Lower lobe of right lung (tissue), 2 donors: ENCODE measurements around the gene KRTAP12-3. TPM values are rescaled to one million over a fixed set of nuclear protein-coding genes. Genes with fewer than 3 reads are reported as not detected.

Source experiments
- ATAC-seq, 2 donors: fragments of 200-7000 bp; cut with Tn5 transposase; one replicate each; pipeline ENCODE4 v1.9.1; 2020 to 2022; ENCODE audit warnings: mild to moderate bottlenecking in 2 of 2, moderate library complexity in 2 of 2
- DNase-seq: peaks from one replicate; pipeline ENCODE4 v3.0.0-alpha.2; 2020
- H3K27ac ChIP-seq: fragments of 200-600 bp; one replicate; pipeline ENCODE4 v1.8.0; 2022
- H3K27me3 ChIP-seq: fragments of 200-600 bp; one replicate; pipeline ENCODE4 v1.8.0; 2022; ENCODE audit warnings: low read depth
- H3K36me3 ChIP-seq: fragments of 200-600 bp; one replicate; pipeline ENCODE4 v1.8.0; 2022; ENCODE audit warnings: mild to moderate bottlenecking
- H3K4me1 ChIP-seq: fragments of 200-600 bp; one replicate; pipeline ENCODE4 v1.8.0; 2022
- H3K4me3 ChIP-seq: fragments of 200-600 bp; one replicate; pipeline ENCODE4 v1.8.0; 2022; ENCODE audit warnings: mild to moderate bottlenecking
- H3K9me3 ChIP-seq: fragments of 200-600 bp; one replicate; pipeline ENCODE4 v1.8.0; 2022
- intact Hi-C: fragments of 100-400 bp; cut with DNase I; formaldehyde crosslinking; loops from one replicate; pipeline ENCODE4 v1.11.0; 2022
- total RNA-seq: library from RNA; stranded (reverse); fragmentation: NEBNext Ultra II Directional; extraction: Animal tissue kit (Norgen Biotek cat#: 25700); gene quantifications from one replicate; pipeline ENCODE4 v1.2.1, GENCODE V29; 2021
- TF ChIP-seq, protein P1 (sequence below): fragments of 200-600 bp; IDR thresholded peaks from one replicate; pipeline ENCODE4 v1.8.0; 2022; ENCODE audit warnings: antibody characterized with exemption, mild to moderate bottlenecking
- donor health status: DM: no; HTN: yes; CAD: no; lungs with severe emphysema.

KRTAP12-3 gene
- total RNA-seq, 1 donor from 2014 or later: not detected

DNA sequence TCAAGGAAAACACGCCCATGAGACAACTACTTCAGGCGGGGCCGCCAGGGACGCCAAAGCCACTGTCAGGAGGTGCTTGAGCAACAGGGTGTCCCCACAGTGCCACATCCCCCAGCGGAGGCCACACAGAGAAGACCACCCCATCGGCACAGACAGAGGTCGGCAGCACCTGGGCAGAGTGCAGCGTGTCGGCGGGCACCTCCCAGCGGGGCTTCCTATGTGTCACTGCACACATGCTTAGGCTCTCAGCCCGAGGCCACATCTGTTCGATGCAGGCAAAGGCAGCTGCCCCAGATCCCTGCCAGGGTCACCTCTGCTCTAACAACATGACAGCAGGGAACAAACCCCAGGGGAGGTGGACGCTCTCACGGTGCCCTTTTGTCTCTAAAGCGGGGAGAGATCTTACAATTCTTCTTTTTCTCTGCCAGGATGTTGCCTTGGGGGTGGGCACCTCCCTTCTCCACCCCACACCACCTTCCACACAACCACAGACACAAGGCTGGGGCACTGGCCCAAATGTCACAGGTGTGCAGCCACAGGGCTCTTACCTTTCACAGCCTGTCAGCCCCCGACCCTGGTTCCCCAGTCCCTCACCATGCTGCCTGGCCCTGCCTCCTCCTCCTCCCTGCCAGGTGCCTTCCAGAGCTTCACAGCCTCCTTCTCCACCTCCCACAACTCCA, 41.7 kb upstream of the KRTAP12-3 start:
- TF ChIP-seq, protein P1, sequence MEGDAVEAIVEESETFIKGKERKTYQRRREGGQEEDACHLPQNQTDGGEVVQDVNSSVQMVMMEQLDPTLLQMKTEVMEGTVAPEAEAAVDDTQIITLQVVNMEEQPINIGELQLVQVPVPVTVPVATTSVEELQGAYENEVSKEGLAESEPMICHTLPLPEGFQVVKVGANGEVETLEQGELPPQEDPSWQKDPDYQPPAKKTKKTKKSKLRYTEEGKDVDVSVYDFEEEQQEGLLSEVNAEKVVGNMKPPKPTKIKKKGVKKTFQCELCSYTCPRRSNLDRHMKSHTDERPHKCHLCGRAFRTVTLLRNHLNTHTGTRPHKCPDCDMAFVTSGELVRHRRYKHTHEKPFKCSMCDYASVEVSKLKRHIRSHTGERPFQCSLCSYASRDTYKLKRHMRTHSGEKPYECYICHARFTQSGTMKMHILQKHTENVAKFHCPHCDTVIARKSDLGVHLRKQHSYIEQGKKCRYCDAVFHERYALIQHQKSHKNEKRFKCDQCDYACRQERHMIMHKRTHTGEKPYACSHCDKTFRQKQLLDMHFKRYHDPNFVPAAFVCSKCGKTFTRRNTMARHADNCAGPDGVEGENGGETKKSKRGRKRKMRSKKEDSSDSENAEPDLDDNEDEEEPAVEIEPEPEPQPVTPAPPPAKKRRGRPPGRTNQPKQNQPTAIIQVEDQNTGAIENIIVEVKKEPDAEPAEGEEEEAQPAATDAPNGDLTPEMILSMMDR: no peak
- ATAC-seq (no peak), DNase-seq (no peak)
- Histone ChIP-seq H3K4me1 (no peaks in the 10 kb centered on the region), H3K27ac (no peak overlapping the region), H3K27me3 (no peaks in the 10 kb centered on the region), H3K4me3 (no peak overlapping the region), H3K9me3 (peaks cover 8% of the 10 kb centered on the region), H3K36me3 (no peaks in the 10 kb centered on the region)
- intact Hi-C loops: no loop called here

DNA sequence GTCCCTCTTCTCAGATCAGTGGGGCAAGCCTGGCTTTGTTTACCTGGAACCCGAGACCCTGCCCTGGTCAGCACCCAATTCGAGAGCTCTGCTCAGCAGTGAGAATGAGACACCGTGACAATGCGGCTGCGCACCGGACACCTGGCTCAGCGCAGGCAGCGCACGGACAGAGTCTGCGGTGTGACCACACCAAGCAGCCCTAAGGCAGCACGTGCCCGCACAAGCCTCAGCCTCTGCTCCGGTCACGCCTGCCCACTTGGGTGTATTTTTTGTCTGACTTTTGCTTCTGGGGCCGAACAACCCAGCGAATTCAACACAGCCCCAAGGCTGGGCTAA, 41.2 kb upstream of the KRTAP12-3 start:
- intact Hi-C loops: no loop called here
- Histone ChIP-seq H3K9me3 (peaks cover 7% of the 10 kb centered on the region), H3K4me3 (no peak overlapping the region), H3K4me1 (no peaks in the 10 kb centered on the region), H3K27ac (no peak overlapping the region), H3K36me3 (no peaks in the 10 kb centered on the region), H3K27me3 (no peaks in the 10 kb centered on the region)
- DNase-seq (no peak), ATAC-seq (no peak)
- TF ChIP-seq, protein P1: no peak

DNA sequence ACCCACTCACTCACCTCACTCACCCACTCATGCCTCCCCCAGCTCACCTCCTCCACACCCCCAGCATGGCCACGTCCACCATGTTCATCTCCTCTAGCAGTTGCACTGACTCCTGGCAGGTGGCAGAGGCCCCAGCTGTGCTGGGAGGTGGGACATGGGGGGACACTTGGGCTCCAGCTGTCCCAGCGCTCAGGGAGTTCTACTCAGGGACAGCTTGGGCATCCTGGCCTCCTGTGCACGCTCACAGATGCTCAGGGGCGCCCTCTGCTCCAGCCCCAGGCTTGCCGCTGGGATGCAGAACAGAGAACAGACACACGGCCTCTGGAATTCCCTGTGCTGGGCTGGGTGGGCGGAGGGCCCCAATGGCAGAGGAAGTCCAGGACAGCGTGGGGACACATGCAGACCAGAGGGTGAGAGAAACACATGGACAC, 40.6 kb upstream of the KRTAP12-3 start:
- Histone ChIP-seq H3K4me1 (no peaks in the 10 kb centered on the region), H3K27me3 (no peaks in the 10 kb centered on the region), H3K36me3 (no peaks in the 10 kb centered on the region), H3K4me3 (no peak overlapping the region), H3K27ac (no peak overlapping the region), H3K9me3 (peaks cover 4% of the 10 kb centered on the region)
- TF ChIP-seq, protein P1: no peak
- DNase-seq (no peak), ATAC-seq (no peak)
- intact Hi-C loops: no loop called here

DNA sequence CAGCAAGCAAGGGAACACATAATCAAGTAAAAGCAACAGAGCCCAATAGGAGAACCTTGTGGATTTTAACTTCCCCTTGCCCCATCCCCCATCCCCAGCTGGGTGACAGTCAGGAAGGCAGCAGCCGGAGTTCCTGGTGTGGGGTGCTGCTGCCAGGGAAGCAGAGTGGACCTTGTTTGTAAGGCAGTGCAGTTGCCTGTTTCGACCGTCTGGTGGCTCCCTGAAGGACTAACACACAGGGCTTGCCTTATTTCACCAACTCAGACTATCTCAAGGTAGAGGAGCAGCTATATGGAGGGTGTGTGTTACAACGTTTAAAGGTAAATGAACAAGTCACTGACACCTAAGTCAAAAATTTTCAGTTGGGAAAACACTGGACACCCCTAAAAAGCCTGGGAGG, 39.2 kb upstream of the KRTAP12-3 start:
- ATAC-seq (peak; percentile 54 to 71), DNase-seq (peak; percentile 53)
- no peak overlapping the region for H3K27ac ChIP-seq
- H3K4me1 ChIP-seq: no peaks in the 10 kb centered on the region
- no peaks in the 10 kb centered on the region for H3K27me3 ChIP-seq
- intact Hi-C loops: no loop called here
- peaks cover 11% of the 10 kb centered on the region for H3K9me3 ChIP-seq
- TF ChIP-seq, protein P1: peak; percentile 27
- H3K4me3 ChIP-seq: no peak overlapping the region
- no peaks in the 10 kb centered on the region for H3K36me3 ChIP-seq

DNA sequence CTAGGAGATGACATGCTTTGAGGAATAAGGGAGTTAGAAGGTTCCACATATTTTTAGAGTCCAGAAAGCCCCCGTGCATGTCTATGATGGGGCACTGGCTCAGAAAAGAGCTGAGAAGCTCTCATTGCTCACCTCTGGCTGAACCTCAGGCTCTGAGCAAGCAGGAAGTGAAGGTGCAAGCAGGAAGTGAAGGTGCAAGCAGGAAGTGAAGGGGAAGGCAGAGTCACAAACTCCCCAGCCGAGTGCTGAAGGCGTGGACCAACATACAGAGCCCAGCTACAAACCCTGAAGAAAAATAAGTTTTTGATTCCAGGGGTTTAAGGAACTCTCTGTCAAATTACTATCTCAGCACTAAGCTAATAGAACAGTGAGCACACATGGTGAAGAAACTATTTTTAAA, 38.8 kb upstream of the KRTAP12-3 start:
- H3K4me1 ChIP-seq: no peaks in the 10 kb centered on the region
- TF ChIP-seq, protein P1: no peak
- H3K9me3 ChIP-seq: peaks cover 13% of the 10 kb centered on the region
- H3K4me3 ChIP-seq: no peak overlapping the region
- H3K27me3 ChIP-seq: no peaks in the 10 kb centered on the region
- intact Hi-C loops: no loop called here
- H3K36me3 ChIP-seq: no peaks in the 10 kb centered on the region
- ATAC-seq: peak; percentile 21 to 58
- DNase-seq: no peak
- no peak overlapping the region for H3K27ac ChIP-seq
